ENCODE data around the gene SALL3.

SALL3 gene

DNA sequence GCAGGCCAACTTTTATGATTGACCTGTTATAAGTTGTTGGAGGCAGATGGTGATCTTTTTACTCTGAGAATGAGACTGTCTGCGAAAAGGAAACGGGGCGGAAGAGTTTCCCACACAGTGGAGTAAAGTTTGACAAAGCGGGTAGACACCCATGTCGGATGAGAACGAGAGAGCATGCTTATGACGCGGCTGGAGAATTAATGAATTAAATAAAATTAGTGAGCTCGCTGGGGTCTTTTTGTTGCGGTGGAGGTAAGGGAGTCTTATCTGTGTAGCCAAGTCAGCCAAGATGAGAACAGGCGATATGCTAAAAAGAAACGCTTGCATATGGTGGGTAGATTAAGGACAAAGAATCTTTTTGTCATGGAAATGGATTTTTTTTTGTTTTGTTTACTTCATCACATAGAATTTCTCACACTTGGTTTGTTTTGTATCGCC is 1.8 kb downstream of the SALL3 start:
- no peak for DNase-seq

DNA sequence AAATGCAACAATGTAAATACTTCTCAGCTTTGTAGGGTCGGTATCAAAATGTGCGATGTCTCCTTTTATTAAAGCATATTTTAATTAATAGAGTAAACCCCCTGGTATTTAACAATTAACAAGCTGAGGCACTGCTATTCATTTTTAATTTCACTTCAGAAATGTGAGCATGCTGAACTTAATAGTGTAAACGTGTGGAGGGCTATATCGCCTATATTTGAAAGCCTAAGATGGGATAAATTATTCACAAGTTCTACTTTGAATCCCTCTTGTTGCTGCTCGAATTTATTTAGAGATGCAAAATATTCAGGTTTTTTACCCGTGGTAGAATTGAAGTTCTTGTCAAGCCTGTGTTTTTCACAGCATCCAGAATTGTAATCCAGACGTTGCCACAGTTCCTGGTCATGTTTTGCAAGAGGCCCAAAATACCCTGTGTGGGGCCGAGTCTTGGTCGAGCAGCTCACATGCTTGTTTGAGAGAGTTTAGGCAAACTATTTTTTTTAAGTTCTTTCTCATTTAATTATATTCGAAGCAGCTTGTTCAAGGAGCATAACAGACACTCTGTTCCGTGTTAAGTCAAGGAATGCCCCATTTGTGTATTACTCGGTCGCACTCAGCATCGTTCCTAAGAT is 2.5 kb downstream of the SALL3 start:
- no peak for DNase-seq

GRCh38 chr18:78983512-78983911 is 3.9 kb downstream of the SALL3 start:
- DNase-seq, result no peak

GRCh38 chr18:78984941-78985784 is 5.5 kb downstream of the SALL3 start:
- peak; percentile 17 for DNase-seq

- no peak for DNase-seq
Observed at GRCh38 chr18:78986018-78986481, 6.4 kb downstream of the SALL3 start.

DNA sequence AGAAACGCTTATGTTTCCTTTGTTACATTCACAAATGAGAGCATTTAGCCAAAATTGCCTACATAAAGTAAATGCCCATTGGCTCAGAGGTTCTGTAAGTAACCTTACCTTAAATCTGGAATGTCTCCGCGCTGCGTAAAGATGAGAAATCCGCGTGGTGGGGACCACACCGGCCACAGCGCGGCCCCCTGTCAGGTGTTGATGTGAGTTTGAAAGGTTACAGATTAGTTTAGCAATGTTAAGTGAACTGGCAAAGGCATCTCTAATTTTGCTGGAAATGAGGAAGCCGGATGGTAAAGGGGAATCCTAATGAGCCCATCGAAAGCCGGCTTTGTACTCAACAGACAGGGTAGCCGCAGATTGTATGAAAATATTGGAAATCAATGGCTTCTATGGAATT is 11.8 kb downstream of the SALL3 start:
- DNase-seq, result no peak

DNA sequence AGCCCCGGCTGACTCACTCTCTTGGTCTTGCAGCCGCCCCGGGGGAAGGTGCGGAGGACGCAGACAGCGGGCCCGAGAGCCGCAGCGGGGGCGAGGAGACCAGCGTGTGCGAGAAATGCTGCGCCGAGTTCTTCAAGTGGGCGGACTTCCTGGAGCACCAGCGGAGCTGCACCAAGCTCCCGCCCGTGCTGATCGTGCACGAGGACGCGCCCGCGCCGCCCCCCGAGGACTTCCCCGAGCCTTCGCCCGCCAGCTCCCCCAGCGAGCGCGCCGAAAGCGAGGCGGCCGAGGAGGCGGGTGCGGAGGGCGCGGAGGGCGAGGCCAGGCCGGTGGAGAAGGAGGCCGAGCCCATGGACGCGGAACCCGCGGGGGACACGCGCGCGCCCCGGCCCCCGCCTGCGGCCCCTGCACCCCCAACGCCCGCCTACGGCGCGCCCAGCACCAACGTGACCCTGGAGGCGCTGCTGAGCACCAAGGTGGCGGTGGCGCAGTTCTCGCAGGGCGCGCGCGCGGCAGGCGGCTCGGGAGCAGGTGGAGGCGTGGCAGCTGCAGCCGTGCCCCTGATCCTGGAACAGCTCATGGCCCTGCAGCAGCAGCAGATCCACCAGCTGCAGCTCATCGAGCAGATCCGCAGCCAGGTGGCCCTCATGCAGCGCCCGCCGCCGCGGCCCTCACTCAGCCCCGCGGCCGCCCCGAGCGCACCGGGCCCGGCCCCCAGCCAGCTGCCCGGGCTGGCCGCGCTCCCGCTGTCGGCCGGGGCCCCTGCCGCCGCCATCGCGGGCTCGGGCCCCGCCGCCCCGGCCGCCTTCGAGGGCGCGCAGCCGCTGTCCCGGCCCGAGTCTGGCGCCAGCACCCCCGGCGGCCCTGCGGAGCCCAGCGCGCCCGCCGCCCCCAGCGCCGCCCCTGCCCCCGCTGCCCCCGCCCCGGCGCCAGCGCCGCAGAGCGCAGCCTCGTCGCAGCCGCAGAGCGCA is 12.7 kb downstream of the SALL3 start:
- DNase-seq, result no peak

- DNase-seq, result no peak
Observed at GRCh38 chr18:78993014-78993926, 13.7 kb downstream of the SALL3 start.

DNA sequence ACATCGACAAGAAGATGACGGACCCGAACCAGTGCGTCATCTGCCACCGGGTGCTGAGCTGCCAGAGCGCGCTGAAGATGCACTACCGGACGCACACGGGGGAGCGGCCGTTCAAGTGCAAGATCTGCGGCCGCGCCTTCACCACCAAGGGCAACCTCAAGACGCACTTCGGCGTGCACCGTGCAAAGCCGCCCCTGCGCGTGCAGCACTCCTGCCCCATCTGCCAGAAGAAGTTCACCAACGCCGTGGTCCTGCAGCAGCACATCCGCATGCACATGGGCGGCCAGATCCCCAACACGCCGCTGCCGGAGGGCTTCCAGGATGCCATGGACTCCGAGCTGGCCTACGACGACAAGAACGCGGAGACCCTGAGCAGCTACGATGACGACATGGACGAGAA is 14.4 kb downstream of the SALL3 start:
- DNase-seq, result no peak

DNA sequence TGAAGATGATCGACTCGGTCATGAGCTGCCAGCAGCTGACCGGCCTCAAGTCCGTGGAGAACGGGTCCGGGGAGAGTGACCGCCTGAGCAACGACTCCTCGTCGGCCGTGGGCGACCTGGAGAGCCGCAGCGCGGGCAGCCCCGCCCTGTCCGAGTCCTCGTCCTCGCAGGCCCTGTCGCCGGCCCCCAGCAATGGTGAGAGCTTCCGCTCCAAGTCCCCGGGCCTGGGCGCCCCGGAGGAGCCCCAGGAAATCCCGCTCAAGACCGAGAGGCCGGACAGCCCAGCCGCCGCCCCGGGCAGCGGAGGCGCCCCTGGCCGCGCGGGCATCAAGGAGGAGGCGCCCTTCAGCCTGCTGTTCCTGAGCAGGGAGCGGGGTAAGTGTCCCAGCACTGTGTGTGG is 14.9 kb downstream of the SALL3 start:
- DNase-seq, result no peak

GRCh38 chr18:78994977-78995582 is 15.5 kb downstream of the SALL3 start:
- DNase-seq, result no peak

GRCh38 chr18:78995740-78996395 is 16.2 kb downstream of the SALL3 start:
- DNase-seq, result no peak

DNA sequence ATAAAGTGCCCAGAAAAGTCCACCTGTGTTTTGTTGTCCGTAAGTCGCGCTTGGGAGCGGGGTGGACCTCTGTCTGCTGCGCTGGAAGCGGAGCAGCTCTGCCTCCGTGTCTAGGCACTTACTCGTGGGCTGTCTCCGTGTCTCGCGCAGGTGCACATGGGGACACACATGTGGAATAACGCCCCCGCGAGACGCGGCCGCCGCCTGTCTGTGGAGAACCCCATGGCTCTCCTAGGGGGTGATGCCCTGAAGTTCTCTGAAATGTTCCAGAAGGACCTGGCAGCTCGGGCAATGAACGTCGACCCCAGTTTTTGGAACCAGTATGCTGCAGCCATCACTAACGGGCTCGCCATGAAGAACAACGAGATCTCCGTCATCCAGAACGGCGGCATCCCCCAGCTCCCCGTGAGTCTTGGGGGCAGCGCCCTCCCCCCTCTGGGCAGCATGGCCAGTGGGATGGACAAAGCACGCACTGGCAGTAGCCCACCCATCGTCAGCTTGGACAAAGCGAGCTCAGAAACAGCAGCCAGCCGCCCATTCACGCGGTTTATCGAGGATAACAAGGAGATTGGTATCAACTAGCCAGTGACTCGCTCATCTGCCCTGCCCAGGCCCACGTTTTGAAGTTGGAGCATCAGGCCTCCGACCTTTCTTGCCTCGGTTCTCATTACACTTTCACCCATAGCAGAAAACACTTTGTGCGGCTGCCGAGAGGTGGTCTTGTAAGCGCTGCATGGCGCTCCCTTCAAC is 17.3 kb downstream of the SALL3 start:
- no peak for DNase-seq

DNA sequence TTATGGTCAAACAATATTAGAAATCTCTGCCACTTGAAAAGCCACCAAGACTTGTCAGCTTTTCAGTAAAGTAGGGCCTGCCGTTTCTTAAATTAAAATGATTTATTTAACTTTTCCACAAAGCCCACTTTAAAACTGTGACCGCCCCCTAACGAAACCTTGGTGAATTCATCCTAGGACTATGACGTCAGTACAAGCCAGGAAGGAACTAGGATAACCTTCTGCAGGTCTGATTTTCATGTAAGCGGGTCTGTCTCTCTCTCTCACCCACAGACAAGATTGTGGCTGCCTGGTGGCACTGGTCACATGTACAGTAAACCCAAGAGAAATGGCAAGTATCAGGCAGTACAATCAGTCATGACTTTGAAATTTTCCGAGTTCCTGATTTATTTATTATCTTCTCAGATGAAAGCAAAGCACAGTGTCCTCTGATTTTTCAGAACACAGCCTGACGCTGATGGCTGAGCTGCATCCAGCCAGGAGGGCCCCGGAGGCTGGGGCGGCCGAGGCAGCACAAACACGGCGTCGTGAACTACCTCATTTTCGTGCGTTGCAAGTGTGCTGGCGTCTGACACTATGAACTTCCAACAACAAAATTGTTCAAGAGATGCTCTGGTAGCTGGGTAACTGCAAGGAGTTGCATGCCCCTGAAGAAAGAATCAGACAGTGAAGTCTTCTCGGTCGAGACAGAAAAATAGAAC is 18.9 kb downstream of the SALL3 start:
- no peak for DNase-seq

GRCh38 chr18:78999939-79000338 is 20.3 kb downstream of the SALL3 start:
- no peak for DNase-seq

- DNase-seq, result no peak
Observed at GRCh38 chr18:79000997-79001396, 21.4 kb downstream of the SALL3 start.

DNA sequence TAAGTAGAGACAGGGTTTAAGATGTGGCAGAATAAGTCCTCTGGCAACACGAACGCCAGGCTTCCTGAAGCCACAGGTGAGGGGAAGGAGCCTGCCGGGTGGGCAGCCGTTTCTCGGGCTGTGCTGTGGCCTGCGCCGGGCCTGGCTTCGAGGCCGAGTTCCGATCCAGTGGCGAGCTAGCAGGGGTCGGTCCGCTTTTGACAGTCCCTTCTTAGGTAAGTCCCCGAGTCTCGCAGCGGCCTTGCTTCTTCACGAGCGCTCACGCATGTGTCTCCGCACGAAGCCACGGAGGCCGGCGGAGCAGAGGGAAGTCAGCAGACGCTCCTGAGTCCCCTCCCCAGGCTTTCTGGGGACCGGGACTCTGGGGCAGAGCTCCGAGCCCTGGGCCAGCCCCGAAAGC is 26.0 kb downstream of the SALL3 start:
- no peak for DNase-seq

GRCh38 chr18:79006106-79006795 is 26.6 kb downstream of the SALL3 start:
- no peak for DNase-seq

- DNase-seq, result no peak
Observed at GRCh38 chr18:79007440-79007839, 27.8 kb downstream of the SALL3 start.

All from NCI-H1436 (cell line).